Neuronal stem cell (in vitro differentiated cells): ENCODE results near the gene PEX5L.
A peak's percentile ranks its signal among the peaks of the same experiment; 100 is the strongest.

Experiments used
- DNase-seq: peaks from one replicate; pipeline ENCODE4 v3.0.0-alpha.2; 2013; ENCODE audit warnings: low spot score
- H2AFZ ChIP-seq: one replicate; pipeline ENCODE4 v1.6.1; 2013; ENCODE audit warnings: mild to moderate bottlenecking, low read length, inconsistent platforms
- H2AK5ac ChIP-seq: 2 replicates; pipeline ENCODE4 v1.6.1; 2013; ENCODE audit warnings: low read depth, mild to moderate bottlenecking, inconsistent platforms, low read length, moderate library complexity, mixed read lengths
- H2BK120ac ChIP-seq: 2 replicates; pipeline ENCODE4 v1.6.1; 2013; ENCODE audit warnings: low read depth, mild to moderate bottlenecking, inconsistent platforms, low read length, moderate library complexity, mixed read lengths
- H2BK12ac ChIP-seq: one replicate; pipeline ENCODE4 v1.6.1; 2013; ENCODE audit warnings: low read length, inconsistent platforms
- H2BK15ac ChIP-seq: 2 replicates; pipeline ENCODE4 v1.6.1; 2013; ENCODE audit warnings: mild to moderate bottlenecking, low read length, inconsistent platforms, mixed read lengths
- H2BK5ac ChIP-seq: one replicate; pipeline ENCODE4 v1.6.1; 2013; ENCODE audit warnings: inconsistent platforms, mild to moderate bottlenecking, low read length, moderate library complexity
- H3K14ac ChIP-seq: one replicate; pipeline ENCODE4 v1.6.1; 2013; ENCODE audit warnings: low read length, inconsistent platforms
- H3K18ac ChIP-seq: 2 replicates; pipeline ENCODE4 v1.6.1; 2013; ENCODE audit warnings: low read length, inconsistent platforms
- H3K23ac ChIP-seq: 2 replicates; pipeline ENCODE4 v1.6.1; 2013; ENCODE audit warnings: low read depth, mild to moderate bottlenecking, mixed read lengths, low read length, inconsistent platforms; ENCODE audit not compliant: poor library complexity
- H3K27ac ChIP-seq: replicated peaks from 3 replicates; pipeline ENCODE4 v1.5.1; 2013; ENCODE audit warnings: low read length, inconsistent platforms
- H3K27me3 ChIP-seq, 3 experiments: 2 replicates each; pipeline ENCODE4 v1.6.1; 2013; ENCODE audit warnings: low read length in 3 of 3, mild to moderate bottlenecking in 2 of 3, inconsistent platforms in 1 of 3, low read depth in 1 of 3, mixed read lengths in 1 of 3, moderate library complexity in 1 of 3; ENCODE audit not compliant: control insufficient read depth in 3 of 3, insufficient read depth in 3 of 3
- H3K36me3 ChIP-seq, 2 donors: replicated peaks in 1 of 2; 2 replicates each; pipeline ENCODE4 v1.6.1; 2013; ENCODE audit warnings: low read length in 2 of 2; ENCODE audit not compliant: control insufficient read depth in 2 of 2, insufficient read depth in 2 of 2
- H3K4ac ChIP-seq: 2 replicates; pipeline ENCODE4 v1.6.1; 2013; ENCODE audit warnings: inconsistent platforms, mild to moderate bottlenecking, low read length, moderate library complexity
- H3K4me1 ChIP-seq, 2 donors: 1 replicate in 1 of 2; 2 replicates in 1 of 2; pipeline ENCODE4 v1.6.1; 2013; ENCODE audit warnings: low read length in 2 of 2, low read depth in 1 of 2; ENCODE audit not compliant: control insufficient read depth in 2 of 2, insufficient read depth in 1 of 2
- H3K4me2 ChIP-seq: one replicate; pipeline ENCODE4 v1.6.1; 2013; ENCODE audit warnings: mild to moderate bottlenecking, low read length, inconsistent platforms; ENCODE audit not compliant: insufficient read depth, poor library complexity, severe bottlenecking
- H3K4me3 ChIP-seq, 2 donors: 2 replicates each; pipeline ENCODE4 v1.5.1; 2013; ENCODE audit warnings: low read length in 2 of 2, mild to moderate bottlenecking in 2 of 2, inconsistent platforms in 1 of 2, moderate library complexity in 1 of 2
- H3K79me1 ChIP-seq: one replicate; pipeline ENCODE4 v1.6.1; 2013; ENCODE audit warnings: low read depth, mild to moderate bottlenecking, inconsistent platforms, low read length, moderate library complexity
- H3K9ac ChIP-seq: one replicate; pipeline ENCODE4 v1.6.1; 2013; ENCODE audit warnings: mild to moderate bottlenecking, low read depth, low read length, inconsistent platforms; ENCODE audit not compliant: poor library complexity
- H3K9me3 ChIP-seq, 2 donors: replicated peaks in 1 of 2; 2 replicates each; pipeline versions ENCODE3 to v1.6.1; 2013; ENCODE audit warnings: low read length in 2 of 2, mild to moderate bottlenecking in 2 of 2, inconsistent platforms in 1 of 2, low read depth in 1 of 2, mixed read lengths in 1 of 2, moderate library complexity in 1 of 2; ENCODE audit not compliant: control insufficient read depth in 2 of 2, insufficient read depth in 1 of 2
- H4K8ac ChIP-seq: one replicate; pipeline ENCODE4 v1.6.1; 2013; ENCODE audit warnings: low read depth, mild to moderate bottlenecking, inconsistent platforms, low read length, moderate library complexity
- H4K91ac ChIP-seq: one replicate; pipeline ENCODE4 v1.6.1; 2013; ENCODE audit warnings: low read length, low read depth, mild to moderate bottlenecking, inconsistent platforms; ENCODE audit not compliant: poor library complexity
- WGBS, 2 donors: extraction: QIAGEN DNeasy Blood & Tissue Kit; methylation state at CpG; one replicate each; pipeline ENCODE4 v1.1.7; 2013; ENCODE audit warnings: missing lambda C conversion rate in 2 of 2, mixed read lengths in 1 of 2; ENCODE audit not compliant: insufficient read length in 2 of 2, insufficient replicate concordance in 1 of 2; ENCODE audit errors: extremely low coverage in 2 of 2; 5-methylcytosine and 5-hydroxymethylcytosine counted together

PEX5L gene

DNA sequence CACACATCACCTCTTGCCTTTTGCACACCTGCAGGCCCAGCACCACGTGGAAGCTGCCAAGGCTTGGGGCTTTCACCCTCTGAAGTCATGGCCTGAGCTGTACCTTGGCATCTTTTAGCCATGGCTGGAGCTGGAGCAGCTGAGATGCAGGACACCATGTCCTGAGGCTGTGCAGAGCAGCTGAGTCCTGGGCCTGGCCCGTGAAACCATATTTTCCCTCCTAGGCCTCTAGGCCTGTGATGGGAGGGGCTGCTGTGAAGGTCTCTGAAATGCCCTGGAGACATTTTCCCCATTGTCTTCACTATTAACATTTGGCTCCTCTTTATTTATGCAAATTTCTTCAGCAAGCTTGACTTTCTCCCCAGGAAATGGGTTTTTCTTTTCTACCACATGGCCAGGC lies 41.9 kb upstream of the PEX5L start:
- H2BK5ac ChIP-seq, result no peak overlapping the region
- H3K4me1 ChIP-seq, result no peaks in the 10 kb centered on the region
- DNase-seq, result no peak
- no peak overlapping the region for H3K4me2 ChIP-seq
- H3K4ac ChIP-seq, result no peak overlapping the region
- no peak overlapping the region for H4K91ac ChIP-seq
- H3K9ac ChIP-seq, result no peak overlapping the region
- H3K27ac ChIP-seq, result no peak overlapping the region
- WGBS, 2 donors, result no CpG with 5 or more reads among the region's 2 CpGs
- H3K27me3 ChIP-seq, result no peaks in the 10 kb centered on the region
- no peaks in the 10 kb centered on the region for H3K79me1 ChIP-seq
- no peak overlapping the region for H3K14ac ChIP-seq
- H4K8ac ChIP-seq, result no peak overlapping the region
- peak overlapping the region; percentile 19 for H3K18ac ChIP-seq
- H3K9me3 ChIP-seq, result no peaks in the 10 kb centered on the region
- H2AK5ac ChIP-seq, result no peak overlapping the region
- no peak overlapping the region for H2BK15ac ChIP-seq
- no peak overlapping the region for H3K23ac ChIP-seq
- H2BK120ac ChIP-seq, result no peak overlapping the region
- H3K4me3 ChIP-seq, result no peak overlapping the region
- no peaks in the 10 kb centered on the region for H3K36me3 ChIP-seq
- no peak overlapping the region for H2AFZ ChIP-seq
- no peak overlapping the region for H2BK12ac ChIP-seq

- no peak for DNase-seq
- no peak overlapping the region for H4K91ac ChIP-seq
- no peak overlapping the region for H2AFZ ChIP-seq
- H3K9ac ChIP-seq, result no peak overlapping the region
- no peaks in the 10 kb centered on the region for H3K79me1 ChIP-seq
- no peak overlapping the region for H3K27ac ChIP-seq
- no peaks in the 10 kb centered on the region for H3K4me1 ChIP-seq
- H3K18ac ChIP-seq, result no peak overlapping the region
- no peak overlapping the region for H2BK15ac ChIP-seq
- H4K8ac ChIP-seq, result no peak overlapping the region
- H3K36me3 ChIP-seq, result no peaks in the 10 kb centered on the region
- no peak overlapping the region for H3K23ac ChIP-seq
- no peak overlapping the region for H2BK120ac ChIP-seq
- no peak overlapping the region for H3K4me2 ChIP-seq
- H3K14ac ChIP-seq, result no peak overlapping the region
- H2BK12ac ChIP-seq, result no peak overlapping the region
- no peak overlapping the region for H3K4me3 ChIP-seq
- H3K4ac ChIP-seq, result no peak overlapping the region
- H3K9me3 ChIP-seq, result no peaks in the 10 kb centered on the region
- H3K27me3 ChIP-seq, result no peaks in the 10 kb centered on the region
- H2AK5ac ChIP-seq, result no peak overlapping the region
- no peak overlapping the region for H2BK5ac ChIP-seq
Measured at GRCh38 chr3:180073561-180073960, 36.8 kb upstream of the PEX5L start.

GRCh38 chr3:180072786-180073185 lies 36.0 kb upstream of the PEX5L start:
- Histone ChIP-seq H3K4me3 (no peak overlapping the region), H3K9ac (no peak overlapping the region), H3K4me1 (no peaks in the 10 kb centered on the region), H2BK5ac (no peak overlapping the region), H3K36me3 (no peaks in the 10 kb centered on the region), H3K14ac (no peak overlapping the region), H3K4ac (no peak overlapping the region), H3K27me3 (no peaks in the 10 kb centered on the region), H2BK15ac (no peak overlapping the region), H3K4me2 (no peak overlapping the region), H3K27ac (no peak overlapping the region), H2BK12ac (no peak overlapping the region), H3K23ac (no peak overlapping the region), H2AFZ (no peak overlapping the region), H4K91ac (no peak overlapping the region), H3K9me3 (no peaks in the 10 kb centered on the region), H2AK5ac (no peak overlapping the region), H3K79me1 (no peaks in the 10 kb centered on the region), H2BK120ac (no peak overlapping the region), H3K18ac (no peak overlapping the region), H4K8ac (no peak overlapping the region)
- DNase-seq, result no peak
- WGBS, 2 donors, result no CpG with 5 or more reads among the region's 1 CpG

DNA sequence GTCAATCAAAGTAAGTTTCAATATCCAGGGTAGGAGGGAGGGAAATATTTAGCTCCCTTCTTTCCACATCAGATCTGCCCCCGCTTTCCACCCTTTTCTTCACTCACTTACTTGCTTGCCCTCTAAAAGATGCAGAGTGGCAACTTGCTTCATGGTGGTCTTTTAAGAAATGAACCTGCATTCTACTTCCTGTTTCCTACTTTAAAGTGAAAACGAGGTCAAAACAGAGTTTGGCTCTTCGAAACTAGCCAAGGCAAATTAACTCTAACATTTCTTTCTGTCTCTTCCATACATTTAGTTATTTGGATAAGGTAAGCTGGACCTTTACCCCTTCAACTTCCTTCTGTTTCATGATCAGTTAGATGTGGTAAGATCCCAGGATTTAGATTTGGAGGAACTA lies 34.2 kb upstream of the PEX5L start:
- H3K9ac ChIP-seq, result no peak overlapping the region
- H2BK120ac ChIP-seq, result no peak overlapping the region
- H3K23ac ChIP-seq, result no peak overlapping the region
- no peak overlapping the region for H3K4me2 ChIP-seq
- H3K27me3 ChIP-seq, result no peaks in the 10 kb centered on the region
- no peak overlapping the region for H2BK12ac ChIP-seq
- no peak overlapping the region for H2BK15ac ChIP-seq
- no peak overlapping the region for H2AFZ ChIP-seq
- H3K4me1 ChIP-seq, result no peaks in the 10 kb centered on the region
- no peak overlapping the region for H3K4me3 ChIP-seq
- H3K36me3 ChIP-seq, result no peaks in the 10 kb centered on the region
- no peak overlapping the region for H3K27ac ChIP-seq
- no peaks in the 10 kb centered on the region for H3K9me3 ChIP-seq
- H4K8ac ChIP-seq, result no peak overlapping the region
- no peak overlapping the region for H2AK5ac ChIP-seq
- H2BK5ac ChIP-seq, result no peak overlapping the region
- no CpG with 5 or more reads among the region's 3 CpGs for WGBS, 2 donors
- no peak for DNase-seq
- H3K4ac ChIP-seq, result no peak overlapping the region
- H3K18ac ChIP-seq, result no peak overlapping the region
- H3K14ac ChIP-seq, result no peak overlapping the region
- H4K91ac ChIP-seq, result no peak overlapping the region
- H3K79me1 ChIP-seq, result no peaks in the 10 kb centered on the region
